ENCODE results near the gene KCTD16.

GRCh38 chr5:144131261-144131660 lies 39.4 kb upstream of the KCTD16 start:
- TF ChIP-seq, protein P1, sequence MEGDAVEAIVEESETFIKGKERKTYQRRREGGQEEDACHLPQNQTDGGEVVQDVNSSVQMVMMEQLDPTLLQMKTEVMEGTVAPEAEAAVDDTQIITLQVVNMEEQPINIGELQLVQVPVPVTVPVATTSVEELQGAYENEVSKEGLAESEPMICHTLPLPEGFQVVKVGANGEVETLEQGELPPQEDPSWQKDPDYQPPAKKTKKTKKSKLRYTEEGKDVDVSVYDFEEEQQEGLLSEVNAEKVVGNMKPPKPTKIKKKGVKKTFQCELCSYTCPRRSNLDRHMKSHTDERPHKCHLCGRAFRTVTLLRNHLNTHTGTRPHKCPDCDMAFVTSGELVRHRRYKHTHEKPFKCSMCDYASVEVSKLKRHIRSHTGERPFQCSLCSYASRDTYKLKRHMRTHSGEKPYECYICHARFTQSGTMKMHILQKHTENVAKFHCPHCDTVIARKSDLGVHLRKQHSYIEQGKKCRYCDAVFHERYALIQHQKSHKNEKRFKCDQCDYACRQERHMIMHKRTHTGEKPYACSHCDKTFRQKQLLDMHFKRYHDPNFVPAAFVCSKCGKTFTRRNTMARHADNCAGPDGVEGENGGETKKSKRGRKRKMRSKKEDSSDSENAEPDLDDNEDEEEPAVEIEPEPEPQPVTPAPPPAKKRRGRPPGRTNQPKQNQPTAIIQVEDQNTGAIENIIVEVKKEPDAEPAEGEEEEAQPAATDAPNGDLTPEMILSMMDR (IDR thresholded peaks at IDR 0.05): no peak
- TF ChIP-seq POLR2A (IDR thresholded peaks at IDR 0.05): no peak
